Panc1 (cell line): ENCODE measurements around the gene DNM3.

Experiments used
- POLR2AphosphoS5 ChIP-seq: IDR thresholded peaks from 2 replicates; pipeline ENCODE4 v1.6.1; 2012; ENCODE audit warnings: mild to moderate bottlenecking, low read depth, low read length, moderate library complexity
- SIN3A ChIP-seq: IDR thresholded peaks from 2 replicates; pipeline ENCODE4 v1.6.1; 2012; ENCODE audit warnings: low read depth, mild to moderate bottlenecking, low read length, moderate library complexity, borderline replicate concordance; ENCODE audit not compliant: insufficient read depth
- TF ChIP-seq, protein P1 (sequence below): fragments of 450-650 bp; IDR thresholded peaks from 2 replicates; pipeline ENCODE4 v1.5.1; 2017; ENCODE audit warnings: mild to moderate bottlenecking
- TF ChIP-seq, protein P2 (sequence below), 2 experiments: IDR thresholded peaks; 2 replicates each; pipeline ENCODE4 v1.6.1; 2011 to 2012; ENCODE audit warnings: low read depth in 2 of 2, control low read depth in 1 of 2, low read length in 1 of 2, mild to moderate bottlenecking in 1 of 2, moderate library complexity in 1 of 2; ENCODE audit not compliant: insufficient read depth in 1 of 2

DNA sequence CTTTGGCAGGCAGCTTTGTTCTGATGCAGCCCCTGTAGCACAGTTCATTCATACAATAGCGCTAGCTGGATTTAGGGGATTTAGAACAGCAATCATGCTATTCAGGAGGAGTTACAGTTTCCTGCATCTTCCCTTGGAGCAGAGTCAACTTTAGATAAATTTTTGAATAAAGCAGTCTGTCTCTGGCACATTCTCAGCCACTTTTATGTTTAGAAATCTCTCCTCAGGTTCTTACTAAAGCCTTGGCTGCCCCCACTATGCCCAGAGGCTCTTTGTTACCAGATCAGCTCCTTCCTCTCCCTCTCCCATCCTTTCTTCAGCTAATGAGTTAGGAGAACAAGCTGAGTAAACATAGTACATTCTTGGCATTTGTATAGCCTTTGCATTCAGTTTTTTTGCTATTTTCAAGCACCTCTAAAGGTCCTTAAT lies 619.6 kb downstream of the DNM3 start:
- no peak for TF ChIP-seq POLR2AphosphoS5
- TF ChIP-seq SIN3A, result no peak
- TF ChIP-seq, protein P1, sequence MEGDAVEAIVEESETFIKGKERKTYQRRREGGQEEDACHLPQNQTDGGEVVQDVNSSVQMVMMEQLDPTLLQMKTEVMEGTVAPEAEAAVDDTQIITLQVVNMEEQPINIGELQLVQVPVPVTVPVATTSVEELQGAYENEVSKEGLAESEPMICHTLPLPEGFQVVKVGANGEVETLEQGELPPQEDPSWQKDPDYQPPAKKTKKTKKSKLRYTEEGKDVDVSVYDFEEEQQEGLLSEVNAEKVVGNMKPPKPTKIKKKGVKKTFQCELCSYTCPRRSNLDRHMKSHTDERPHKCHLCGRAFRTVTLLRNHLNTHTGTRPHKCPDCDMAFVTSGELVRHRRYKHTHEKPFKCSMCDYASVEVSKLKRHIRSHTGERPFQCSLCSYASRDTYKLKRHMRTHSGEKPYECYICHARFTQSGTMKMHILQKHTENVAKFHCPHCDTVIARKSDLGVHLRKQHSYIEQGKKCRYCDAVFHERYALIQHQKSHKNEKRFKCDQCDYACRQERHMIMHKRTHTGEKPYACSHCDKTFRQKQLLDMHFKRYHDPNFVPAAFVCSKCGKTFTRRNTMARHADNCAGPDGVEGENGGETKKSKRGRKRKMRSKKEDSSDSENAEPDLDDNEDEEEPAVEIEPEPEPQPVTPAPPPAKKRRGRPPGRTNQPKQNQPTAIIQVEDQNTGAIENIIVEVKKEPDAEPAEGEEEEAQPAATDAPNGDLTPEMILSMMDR, result no peak
- TF ChIP-seq, protein P2, sequence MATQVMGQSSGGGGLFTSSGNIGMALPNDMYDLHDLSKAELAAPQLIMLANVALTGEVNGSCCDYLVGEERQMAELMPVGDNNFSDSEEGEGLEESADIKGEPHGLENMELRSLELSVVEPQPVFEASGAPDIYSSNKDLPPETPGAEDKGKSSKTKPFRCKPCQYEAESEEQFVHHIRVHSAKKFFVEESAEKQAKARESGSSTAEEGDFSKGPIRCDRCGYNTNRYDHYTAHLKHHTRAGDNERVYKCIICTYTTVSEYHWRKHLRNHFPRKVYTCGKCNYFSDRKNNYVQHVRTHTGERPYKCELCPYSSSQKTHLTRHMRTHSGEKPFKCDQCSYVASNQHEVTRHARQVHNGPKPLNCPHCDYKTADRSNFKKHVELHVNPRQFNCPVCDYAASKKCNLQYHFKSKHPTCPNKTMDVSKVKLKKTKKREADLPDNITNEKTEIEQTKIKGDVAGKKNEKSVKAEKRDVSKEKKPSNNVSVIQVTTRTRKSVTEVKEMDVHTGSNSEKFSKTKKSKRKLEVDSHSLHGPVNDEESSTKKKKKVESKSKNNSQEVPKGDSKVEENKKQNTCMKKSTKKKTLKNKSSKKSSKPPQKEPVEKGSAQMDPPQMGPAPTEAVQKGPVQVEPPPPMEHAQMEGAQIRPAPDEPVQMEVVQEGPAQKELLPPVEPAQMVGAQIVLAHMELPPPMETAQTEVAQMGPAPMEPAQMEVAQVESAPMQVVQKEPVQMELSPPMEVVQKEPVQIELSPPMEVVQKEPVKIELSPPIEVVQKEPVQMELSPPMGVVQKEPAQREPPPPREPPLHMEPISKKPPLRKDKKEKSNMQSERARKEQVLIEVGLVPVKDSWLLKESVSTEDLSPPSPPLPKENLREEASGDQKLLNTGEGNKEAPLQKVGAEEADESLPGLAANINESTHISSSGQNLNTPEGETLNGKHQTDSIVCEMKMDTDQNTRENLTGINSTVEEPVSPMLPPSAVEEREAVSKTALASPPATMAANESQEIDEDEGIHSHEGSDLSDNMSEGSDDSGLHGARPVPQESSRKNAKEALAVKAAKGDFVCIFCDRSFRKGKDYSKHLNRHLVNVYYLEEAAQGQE (IDR thresholded peaks at IDR 0.05; ENCODE audit: insufficient read depth in 1 of 2, low read depth in 2 of 2, low read length in 1 of 2), result no peak
